GM18508 (cell line): ENCODE data around the gene FNDC3B.
"Not testable (repeated sequence)": the region's sequence is repeated elsewhere in the genome, so short reads cannot be mapped to it uniquely, and the experiment has no call there.

Experiments
- ATAC-seq: cut with Tn5 transposase; IDR thresholded peaks from one replicate; pipeline ENCODE4 v1.9.1; 2021; ENCODE audit warnings: moderate number of reproducible peaks; ENCODE audit not compliant: insufficient read depth, unreplicated experiment

Gene FNDC3B

GRCh38 chr3:172225215-172225707, 185.9 kb downstream of the FNDC3B start:
- ATAC-seq = no peak

- ATAC-seq = no peak
Observed at GRCh38 chr3:172226831-172227230, 187.5 kb downstream of the FNDC3B start.

- no peak for ATAC-seq
Observed at GRCh38 chr3:172227340-172228035, 188.1 kb downstream of the FNDC3B start.

- no peak for ATAC-seq
Observed at GRCh38 chr3:172228036-172228415, 188.6 kb downstream of the FNDC3B start.

GRCh38 chr3:172229462-172229861, 190.1 kb downstream of the FNDC3B start:
- no peak for ATAC-seq

GRCh38 chr3:172231318-172231901, 192.0 kb downstream of the FNDC3B start:
- no peak for ATAC-seq

GRCh38 chr3:172232579-172233212, 193.3 kb downstream of the FNDC3B start:
- ATAC-seq = no peak

GRCh38 chr3:172233474-172234277, 194.3 kb downstream of the FNDC3B start:
- ATAC-seq = no peak

GRCh38 chr3:172235698-172236097, 196.3 kb downstream of the FNDC3B start:
- no peak for ATAC-seq

GRCh38 chr3:172236771-172237742, 197.7 kb downstream of the FNDC3B start:
- no peak for ATAC-seq

GRCh38 chr3:172238188-172238587, 198.8 kb downstream of the FNDC3B start:
- no peak for ATAC-seq

- ATAC-seq = no peak
Observed at GRCh38 chr3:172239218-172239790, 199.9 kb downstream of the FNDC3B start.

- ATAC-seq = no peak
Observed at GRCh38 chr3:172241405-172241804, 202.0 kb downstream of the FNDC3B start.

GRCh38 chr3:172242471-172242870, 203.1 kb downstream of the FNDC3B start:
- not testable (repeated sequence) for ATAC-seq

GRCh38 chr3:172243376-172243775, 204.0 kb downstream of the FNDC3B start:
- not testable (repeated sequence) for ATAC-seq

- ATAC-seq = no peak
Observed at GRCh38 chr3:172244011-172244410, 204.6 kb downstream of the FNDC3B start.

- no peak for ATAC-seq
Observed at GRCh38 chr3:172245241-172245640, 205.9 kb downstream of the FNDC3B start.

GRCh38 chr3:172246107-172246844, 206.9 kb downstream of the FNDC3B start:
- no peak for ATAC-seq
